Trophoblast cell (in vitro differentiated cells and primary cell): ENCODE results near the gene RTKN2.
A peak's percentile ranks its signal among the peaks of the same experiment; 100 is the strongest.

Source experiments
- DNase-seq, 2 donors: peaks; one replicate each; pipeline ENCODE4 v3.0.0-alpha.2; 2016
- H2AFZ ChIP-seq: 2 replicates; pipeline ENCODE4 v1.6.1; 2013; ENCODE audit warnings: low read length, moderate library complexity, mild to moderate bottlenecking; ENCODE audit not compliant: insufficient read depth, poor library complexity
- H2AK5ac ChIP-seq: 2 replicates; pipeline ENCODE4 v1.6.1; 2013; ENCODE audit warnings: mild to moderate bottlenecking, low read length
- H2BK120ac ChIP-seq: 2 replicates; pipeline ENCODE4 v1.6.1; 2013; ENCODE audit warnings: low read length, mild to moderate bottlenecking, moderate library complexity; ENCODE audit not compliant: insufficient read depth, poor library complexity
- H2BK12ac ChIP-seq: 2 replicates; pipeline ENCODE4 v1.6.1; 2013; ENCODE audit warnings: mild to moderate bottlenecking, low read length, moderate library complexity
- H2BK5ac ChIP-seq: 2 replicates; pipeline ENCODE4 v1.6.1; 2013; ENCODE audit warnings: low read length, low read depth, moderate library complexity, mild to moderate bottlenecking; ENCODE audit not compliant: poor library complexity
- H3K14ac ChIP-seq: 2 replicates; pipeline ENCODE4 v1.6.1; 2013; ENCODE audit warnings: mild to moderate bottlenecking, low read length
- H3K18ac ChIP-seq: 2 replicates; pipeline ENCODE4 v1.6.1; 2013; ENCODE audit warnings: mild to moderate bottlenecking, low read length
- H3K23ac ChIP-seq: 2 replicates; pipeline ENCODE4 v1.6.1; 2013; ENCODE audit warnings: low read length
- H3K27ac ChIP-seq: 2 replicates; pipeline ENCODE4 v1.5.1; 2013; ENCODE audit warnings: low read depth, mild to moderate bottlenecking, inconsistent platforms, low read length, moderate library complexity
- H3K27me3 ChIP-seq: 2 replicates; pipeline ENCODE4 v1.6.1; 2013; ENCODE audit warnings: inconsistent platforms, mild to moderate bottlenecking, low read length, moderate library complexity; ENCODE audit not compliant: insufficient read depth
- H3K36me3 ChIP-seq, 2 experiments: 1 replicate in 1 of 2; 2 replicates in 1 of 2; pipeline ENCODE4 v1.6.1; 2013; ENCODE audit warnings: low read length in 2 of 2, mild to moderate bottlenecking in 2 of 2, moderate library complexity in 1 of 2; ENCODE audit not compliant: insufficient read depth in 2 of 2, control insufficient read depth in 1 of 2
- H3K4ac ChIP-seq: 2 replicates; pipeline ENCODE4 v1.6.1; 2013; ENCODE audit warnings: low read depth, mild to moderate bottlenecking, low read length, moderate library complexity
- H3K4me1 ChIP-seq, 2 experiments: 1 replicate in 1 of 2; 2 replicates in 1 of 2; pipeline ENCODE4 v1.6.1; 2013; ENCODE audit warnings: low read length in 2 of 2, mild to moderate bottlenecking in 2 of 2, moderate library complexity in 1 of 2; ENCODE audit not compliant: insufficient read depth in 2 of 2, control insufficient read depth in 1 of 2
- H3K4me2 ChIP-seq: 2 replicates; pipeline ENCODE4 v1.6.1; 2013; ENCODE audit warnings: inconsistent platforms, mild to moderate bottlenecking, low read length, moderate library complexity
- H3K4me3 ChIP-seq: 2 replicates; pipeline ENCODE4 v1.5.1; 2013; ENCODE audit warnings: mild to moderate bottlenecking, low read depth, low read length, inconsistent platforms
- H3K79me1 ChIP-seq: one replicate; pipeline ENCODE4 v1.6.1; 2013; ENCODE audit warnings: low read length
- H3K79me2 ChIP-seq: 2 replicates; pipeline ENCODE4 v1.6.1; 2013; ENCODE audit warnings: low read length, mild to moderate bottlenecking; ENCODE audit not compliant: control insufficient read depth, insufficient read depth, poor library complexity
- H3K9ac ChIP-seq: 2 replicates; pipeline ENCODE4 v1.6.1; 2013; ENCODE audit warnings: mild to moderate bottlenecking, low read length
- H3K9me3 ChIP-seq: 2 replicates; pipeline ENCODE4 v1.6.1; 2013; ENCODE audit warnings: low read depth, mild to moderate bottlenecking, control low read depth, inconsistent platforms, low read length; ENCODE audit not compliant: insufficient read depth
- H4K12ac ChIP-seq: 2 replicates; pipeline ENCODE4 v1.6.1; 2013; ENCODE audit warnings: low read depth, mild to moderate bottlenecking, low read length, moderate library complexity
- H4K8ac ChIP-seq: 2 replicates; pipeline ENCODE4 v1.6.1; 2013; ENCODE audit warnings: low read depth, mild to moderate bottlenecking, low read length, moderate library complexity
- H4K91ac ChIP-seq: one replicate; pipeline ENCODE4 v1.6.1; 2013; ENCODE audit warnings: low read depth, mild to moderate bottlenecking, low read length, moderate library complexity
- WGBS: extraction: QIAGEN DNeasy Blood & Tissue Kit; methylation state at CpG from one replicate; pipeline ENCODE4 v1.1.7; 2013; ENCODE audit warnings: missing lambda C conversion rate; ENCODE audit not compliant: insufficient read length, insufficient coverage; ENCODE audit errors: extremely low coverage; 5-methylcytosine and 5-hydroxymethylcytosine counted together

RTKN2 gene

DNA sequence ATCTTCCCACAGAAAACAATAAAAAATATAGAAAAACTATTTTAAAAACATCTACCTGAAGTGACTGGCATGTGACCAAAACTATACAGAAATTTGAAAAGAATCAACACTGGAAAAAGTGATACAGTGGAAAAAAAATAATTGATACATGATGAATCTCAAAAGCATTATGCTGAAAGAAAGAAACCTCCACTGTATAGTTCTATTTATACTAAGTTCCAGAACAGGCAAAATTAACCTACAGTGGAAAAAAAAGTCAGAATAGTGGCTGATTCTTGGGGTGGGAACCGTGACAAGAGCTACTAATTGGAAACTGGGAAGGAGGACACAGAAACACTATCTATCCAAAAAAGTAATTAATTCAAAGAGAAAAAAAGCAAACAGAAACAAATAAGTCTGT, 14.9 kb downstream of the RTKN2 start:
- H3K79me1 ChIP-seq, result no peaks in the 10 kb centered on the region
- H3K4me2 ChIP-seq, result no peak overlapping the region
- no peak overlapping the region for H2AFZ ChIP-seq
- no peak overlapping the region for H3K14ac ChIP-seq
- no peak overlapping the region for H3K18ac ChIP-seq
- no peak overlapping the region for H2AK5ac ChIP-seq
- DNase-seq, result no peak
- peaks cover 0 to 3% of the 10 kb centered on the region in 2 experiments for H3K4me1 ChIP-seq
- no peak overlapping the region for H3K23ac ChIP-seq
- no peak overlapping the region for H3K27ac ChIP-seq
- H3K79me2 ChIP-seq, result no peaks in the 10 kb centered on the region
- H2BK120ac ChIP-seq, result no peak overlapping the region
- no peaks in the 10 kb centered on the region for H3K9me3 ChIP-seq
- H4K8ac ChIP-seq, result no peak overlapping the region
- no peak overlapping the region for H4K91ac ChIP-seq
- H2BK5ac ChIP-seq, result no peak overlapping the region
- no peak overlapping the region for H4K12ac ChIP-seq
- H3K4ac ChIP-seq, result no peak overlapping the region
- no peak overlapping the region for H3K9ac ChIP-seq
- no CpG with 5 or more reads among the region's 1 CpG for WGBS
- no peak overlapping the region for H2BK12ac ChIP-seq
- H3K27me3 ChIP-seq, result no peaks in the 10 kb centered on the region
- H3K4me3 ChIP-seq, result no peak overlapping the region
- no peaks in the 10 kb centered on the region for H3K36me3 ChIP-seq

DNA sequence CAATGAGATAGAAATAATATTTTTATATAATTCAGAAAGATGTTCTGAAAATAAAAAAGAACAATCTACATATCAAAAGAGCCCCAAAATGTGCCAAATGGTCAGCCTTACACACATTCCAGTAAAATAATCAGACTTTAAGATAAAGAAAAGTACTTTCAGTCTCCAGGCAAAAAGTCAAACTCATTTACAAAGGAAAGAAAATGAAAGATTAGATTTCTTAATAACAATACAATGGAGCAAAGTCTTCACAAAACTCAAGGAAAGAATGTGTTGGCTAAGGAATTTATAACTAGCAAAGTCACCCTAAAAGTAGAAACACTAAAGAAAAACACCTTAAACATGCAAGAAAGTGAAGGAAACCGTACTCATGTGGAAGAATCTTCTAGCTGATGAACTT, 16.6 kb downstream of the RTKN2 start:
- no peak for DNase-seq
- H2BK5ac ChIP-seq, result no peak overlapping the region
- no peak overlapping the region for H4K91ac ChIP-seq
- H2BK12ac ChIP-seq, result no peak overlapping the region
- H4K12ac ChIP-seq, result no peak overlapping the region
- H3K27ac ChIP-seq, result no peak overlapping the region
- no peak overlapping the region for H4K8ac ChIP-seq
- H3K23ac ChIP-seq, result no peak overlapping the region
- H3K36me3 ChIP-seq, result no peaks in the 10 kb centered on the region
- H3K4me3 ChIP-seq, result no peak overlapping the region
- no peak overlapping the region for H2BK120ac ChIP-seq
- WGBS, result no CpG with 5 or more reads among the region's 1 CpG
- H3K9ac ChIP-seq, result no peak overlapping the region
- H3K4ac ChIP-seq, result no peak overlapping the region
- H3K79me2 ChIP-seq, result no peaks in the 10 kb centered on the region
- H3K79me1 ChIP-seq, result no peaks in the 10 kb centered on the region
- H3K27me3 ChIP-seq, result no peaks in the 10 kb centered on the region
- H3K4me2 ChIP-seq, result no peak overlapping the region
- H2AK5ac ChIP-seq, result no peak overlapping the region
- no peak overlapping the region for H3K14ac ChIP-seq
- peaks cover 0 to 3% of the 10 kb centered on the region in 2 experiments for H3K4me1 ChIP-seq
- H3K18ac ChIP-seq, result no peak overlapping the region
- no peak overlapping the region for H2AFZ ChIP-seq
- H3K9me3 ChIP-seq, result no peaks in the 10 kb centered on the region

DNA sequence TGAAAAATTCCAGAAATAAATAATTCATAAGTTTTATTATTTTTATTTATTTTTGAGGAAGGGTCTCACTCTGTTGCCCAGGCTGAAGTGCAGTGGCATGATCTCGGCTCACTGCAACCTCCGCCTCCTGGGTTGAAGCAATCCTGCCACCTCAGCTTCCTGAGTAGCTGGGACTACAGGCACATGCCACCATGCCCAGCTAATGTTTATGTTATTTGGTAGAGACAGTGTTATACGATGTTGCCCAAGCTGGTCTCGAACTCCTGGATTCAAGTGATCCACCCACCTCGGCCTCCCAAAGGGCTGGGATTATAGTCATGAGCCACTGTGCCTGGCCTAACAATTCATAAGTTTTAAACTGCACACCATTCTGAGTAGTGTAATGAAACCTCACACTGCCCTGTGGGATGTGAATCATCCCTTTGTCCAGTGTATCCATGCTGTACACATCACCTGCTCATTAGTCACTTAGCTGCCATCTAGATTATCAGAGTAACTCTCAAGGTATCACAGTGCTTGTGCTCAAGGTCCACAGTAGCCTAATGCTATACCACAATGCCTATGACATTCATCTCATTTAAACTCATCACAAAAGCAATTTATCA, 17.9 kb downstream of the RTKN2 start:
- peaks cover 0 to 3% of the 10 kb centered on the region in 2 experiments for H3K4me1 ChIP-seq
- no peak overlapping the region for H4K91ac ChIP-seq
- H3K18ac ChIP-seq, result no peak overlapping the region
- no peak overlapping the region for H3K9ac ChIP-seq
- H2AK5ac ChIP-seq, result no peak overlapping the region
- peak overlapping the region; percentile 43 for H2BK120ac ChIP-seq
- H3K27ac ChIP-seq, result no peak overlapping the region
- peak; percentile 44 to 64 for DNase-seq
- H4K12ac ChIP-seq, result no peak overlapping the region
- H3K4me2 ChIP-seq, result no peak overlapping the region
- no peak overlapping the region for H3K23ac ChIP-seq
- H3K36me3 ChIP-seq, result no peaks in the 10 kb centered on the region
- no peaks in the 10 kb centered on the region for H3K9me3 ChIP-seq
- H2BK5ac ChIP-seq, result no peak overlapping the region
- H2BK12ac ChIP-seq, result no peak overlapping the region
- no peak overlapping the region for H3K4me3 ChIP-seq
- no peak overlapping the region for H4K8ac ChIP-seq
- no peak overlapping the region for H2AFZ ChIP-seq
- no peaks in the 10 kb centered on the region for H3K27me3 ChIP-seq
- H3K79me1 ChIP-seq, result no peaks in the 10 kb centered on the region
- no peak overlapping the region for H3K4ac ChIP-seq
- no peak overlapping the region for H3K14ac ChIP-seq
- WGBS, result no CpG with 5 or more reads among the region's 5 CpGs
- H3K79me2 ChIP-seq, result no peaks in the 10 kb centered on the region

DNA sequence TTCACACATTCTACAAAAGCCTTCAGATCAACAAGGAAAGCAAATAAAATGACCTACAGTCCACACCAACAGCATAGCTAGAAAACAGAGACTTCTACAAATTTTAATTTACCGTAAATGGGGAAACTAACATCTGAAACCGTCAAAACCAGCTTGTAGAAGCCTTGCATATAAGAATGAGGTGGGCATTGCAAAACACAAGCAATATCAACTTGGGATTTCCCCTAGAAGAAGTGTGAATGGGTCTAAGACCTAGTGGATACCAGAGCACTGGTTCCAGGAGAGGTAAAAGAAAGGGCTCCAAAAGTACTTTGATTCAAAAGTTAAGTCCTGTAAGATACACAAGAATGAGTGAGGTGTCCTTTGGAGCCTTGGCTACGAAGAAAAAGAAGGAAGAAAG, 18.7 kb downstream of the RTKN2 start:
- Histone ChIP-seq H4K8ac (no peak overlapping the region), H2AK5ac (no peak overlapping the region), H4K91ac (no peak overlapping the region), H2BK12ac (no peak overlapping the region), H3K27me3 (no peaks in the 10 kb centered on the region), H2AFZ (no peak overlapping the region), H3K14ac (no peak overlapping the region), H3K4me3 (no peak overlapping the region), H2BK5ac (no peak overlapping the region), H3K9me3 (no peaks in the 10 kb centered on the region), H2BK120ac (no peak overlapping the region), H3K79me2 (no peaks in the 10 kb centered on the region), H3K9ac (peak overlapping the region; percentile 63), H3K36me3 (no peaks in the 10 kb centered on the region), H3K23ac (no peak overlapping the region), H3K4me1 (peaks cover 0 to 3% of the 10 kb centered on the region in 2 experiments), H3K27ac (no peak overlapping the region), H4K12ac (no peak overlapping the region), H3K4me2 (no peak overlapping the region), H3K4ac (no peak overlapping the region), H3K18ac (no peak overlapping the region), H3K79me1 (no peaks in the 10 kb centered on the region)
- no CpG with 5 or more reads among the region's 3 CpGs for WGBS
- no peak for DNase-seq
